NCI-H128 (cell line): Measurements from ENCODE around the gene ADI1.
"Not testable (repeated sequence)": the region's sequence is repeated elsewhere in the genome, so short reads cannot be mapped to it uniquely, and the experiment has no call there.

Experiments
- DNase-seq: peaks from one replicate; lab custom pipeline; 2025; ENCODE audit not compliant: unreplicated experiment; lab: John Stamatoyannopoulos, UW

Gene ADI1

GRCh38 chr2:3464401-3465005, 54.8 kb downstream of the ADI1 start:
- no peak for DNase-seq

- no peak for DNase-seq
These were observed 55.4 kb downstream of the ADI1 start for GRCh38 chr2:3463944-3464343.

GRCh38 chr2:3463186-3463835, 56.0 kb downstream of the ADI1 start:
- no peak for DNase-seq

- no peak for DNase-seq
These were observed 56.7 kb downstream of the ADI1 start for GRCh38 chr2:3462493-3463104.

- DNase-seq, result peak; percentile 9
These were observed 57.4 kb downstream of the ADI1 start for GRCh38 chr2:3461801-3462492.

- DNase-seq, result no peak
These were observed 58.2 kb downstream of the ADI1 start for GRCh38 chr2:3460831-3461800.

GRCh38 chr2:3460156-3460555, 59.2 kb downstream of the ADI1 start:
- DNase-seq, result no peak

- no peak for DNase-seq
These were observed 59.9 kb downstream of the ADI1 start for GRCh38 chr2:3459185-3460015.

GRCh38 chr2:3458396-3459184, 60.7 kb downstream of the ADI1 start:
- DNase-seq, result no peak

GRCh38 chr2:3457524-3458395, 61.6 kb downstream of the ADI1 start:
- DNase-seq, result no peak

- no peak for DNase-seq
These were observed 63.2 kb downstream of the ADI1 start for GRCh38 chr2:3456125-3456524.

- DNase-seq, result no peak
These were observed 64.5 kb downstream of the ADI1 start for GRCh38 chr2:3454802-3455201.

GRCh38 chr2:3454005-3454404, 65.3 kb downstream of the ADI1 start:
- not testable (repeated sequence) for DNase-seq

- DNase-seq, result no peak
These were observed 65.9 kb downstream of the ADI1 start for GRCh38 chr2:3453190-3453999.

- DNase-seq, result no peak
These were observed 67.2 kb downstream of the ADI1 start for GRCh38 chr2:3451926-3452671.

- no peak for DNase-seq
These were observed 68.2 kb downstream of the ADI1 start for GRCh38 chr2:3451169-3451568.
